A549 (cell line): ENCODE data around the gene NRG4. TPM values are rescaled to one million over a fixed set of nuclear protein-coding genes. Genes with fewer than 3 reads are reported as not detected.
"Not testable (repeated sequence)": the region's sequence is repeated elsewhere in the genome, so short reads cannot be mapped to it uniquely, and the experiment has no call there.

ENCODE experiments used
- ATAC-seq, 2 experiments: fragments of 200-7000 bp in 1 of 2; fragments of >200 bp in 1 of 2; cut with Nextera tagmentation in 1 of 2; cut with Tn5 transposase in 1 of 2; 3 replicates each; pipeline versions ENCODE4 v1.8.0 to v1.9.1; 2018 to 2020; ENCODE audit warnings: mild to moderate bottlenecking in 1 of 2, moderate library complexity in 1 of 2
- CTCF ChIA-PET: fragments of 300-600 bp; sonication (Branson Sonifier 250); formaldehyde crosslinking; extraction: SDS; loops from one replicate; lab custom pipeline; 2021; ENCODE audit warnings: antibody characterized with exemption, inconsistent platforms; lab: Yijun Ruan, JAX
- POLR2A ChIA-PET: fragments of 350-600 bp; formaldehyde crosslinking; extraction: SDS; loops from one replicate; lab custom pipeline; 2021; ENCODE audit warnings: antibody characterized with exemption, inconsistent platforms; lab: Yijun Ruan, JAX
- DNase-seq, 2 experiments: peaks; one replicate each; pipeline versions ENCODE4 v3.0.0 to v3.0.0-alpha.2; 2011 to 2016; ENCODE audit warnings: low read depth in 1 of 2, low spot score in 1 of 2
- FAIRE-seq: peaks from 2 replicates; lab custom pipeline; 2011; peaks lifted over from hg19 to GRCh38; lab: Jason Lieb, UNC
- H3K27ac ChIP-seq, 2 experiments: fragments of >200 bp; sonication (Bioruptor Twin); formaldehyde crosslinking; 3 replicates each; pipeline ENCODE4 v1.5.1; 2016 to 2017
- H3K4me1 ChIP-seq: fragments of >200 bp; sonication (Bioruptor Twin); formaldehyde crosslinking; 3 replicates; pipeline ENCODE4 v1.6.1; 2016
- H3K4me2 ChIP-seq: fragments of >200 bp; sonication (Bioruptor Twin); formaldehyde crosslinking; 3 replicates; pipeline ENCODE4 v1.6.1; 2016
- H3K4me3 ChIP-seq: fragments of >200 bp; sonication (Bioruptor Twin); formaldehyde crosslinking; 3 replicates; pipeline ENCODE4 v1.5.1; 2016
- H3K9me3 ChIP-seq: fragments of >200 bp; sonication (Bioruptor Twin); formaldehyde crosslinking; 3 replicates; pipeline ENCODE4 v1.6.1; 2016
- BCL3 ChIP-seq: fragments of >200 bp; sonication (Bioruptor Twin); formaldehyde crosslinking; IDR thresholded peaks from 3 replicates; pipeline ENCODE4 v1.6.1; 2016
- BHLHE40 ChIP-seq: IDR thresholded peaks from 2 replicates; pipeline ENCODE4 v1.6.1; 2012; ENCODE audit warnings: low read depth, low read length, inconsistent platforms
- CHD2 ChIP-seq: fragments of 150-350 bp; IDR thresholded peaks from 2 replicates; pipeline ENCODE4 v1.6.1; 2014; ENCODE audit warnings: low read length; ENCODE audit not compliant: partially characterized antibody
- EHF ChIP-seq: fragments of 250-450 bp; sonication (Bioruptor Pico); IDR thresholded peaks from 2 replicates; pipeline ENCODE4 v1.5.0; 2020; ENCODE audit warnings: mild to moderate bottlenecking
- FOSB ChIP-seq: fragments of 250-450 bp; sonication (Bioruptor Pico); IDR thresholded peaks from 2 replicates; pipeline ENCODE4 v1.5.0; 2020; ENCODE audit warnings: mild to moderate bottlenecking, moderate library complexity
- FOSL2 ChIP-seq, 2 experiments: fragments of 450-650 bp in 1 of 2; fragments of >200 bp in 1 of 2; sonication (Bioruptor Twin) in 1 of 2; formaldehyde crosslinking; IDR thresholded peaks; 2 replicates each; pipeline versions ENCODE4 v1.5.0 to v1.6.1; 2016 to 2020; ENCODE audit warnings: mild to moderate bottlenecking in 1 of 2, moderate library complexity in 1 of 2
- FOXS1 ChIP-seq: fragments of 250-450 bp; sonication (Bioruptor Pico); IDR thresholded peaks from 2 replicates; pipeline ENCODE4 v1.5.0; 2020; ENCODE audit warnings: mild to moderate bottlenecking, moderate library complexity
- HDAC2 ChIP-seq: fragments of 200-600 bp; sonication (generic); IDR thresholded peaks from 2 replicates; pipeline ENCODE4 v1.6.1; 2016
- HMGXB4 ChIP-seq: fragments of 250-450 bp; sonication (Bioruptor Pico); IDR thresholded peaks from 2 replicates; pipeline ENCODE4 v1.5.0; 2021; ENCODE audit warnings: mild to moderate bottlenecking, moderate library complexity, borderline replicate concordance
- MYC ChIP-seq: IDR thresholded peaks from 2 replicates; pipeline ENCODE4 v1.6.1; 2012; ENCODE audit warnings: mild to moderate bottlenecking, inconsistent platforms, low read length, improper control_type of control experiment, borderline replicate concordance
- NR3C1 ChIP-seq: fragments of >200 bp; sonication (Bioruptor Twin); formaldehyde crosslinking; IDR thresholded peaks from 3 replicates; pipeline ENCODE4 v1.6.1; 2017
- RNF2 ChIP-seq: fragments of 200-600 bp; sonication (generic); IDR thresholded peaks from 2 replicates; pipeline ENCODE4 v1.6.1; 2016; ENCODE audit warnings: low read depth, mild to moderate bottlenecking, antibody characterized with exemption, moderate library complexity, borderline replicate concordance
- TFCP2L1 ChIP-seq: fragments of 250-450 bp; sonication (Bioruptor Pico); IDR thresholded peaks from 2 replicates; pipeline ENCODE4 v1.5.0; 2021; ENCODE audit warnings: mild to moderate bottlenecking
- USF2 ChIP-seq: fragments of 450-650 bp; IDR thresholded peaks from 2 replicates; pipeline ENCODE4 v1.6.1; 2014; ENCODE audit warnings: antibody characterized with exemption
- ZC3H11A ChIP-seq: fragments of 450-650 bp; IDR thresholded peaks from 2 replicates; pipeline ENCODE4 v1.6.1; 2014; ENCODE audit warnings: antibody characterized with exemption, mild to moderate bottlenecking
- ZFP36 ChIP-seq: fragments of 450-650 bp; IDR thresholded peaks from 2 replicates; pipeline ENCODE4 v1.6.1; 2014; ENCODE audit warnings: borderline replicate concordance; ENCODE audit not compliant: partially characterized antibody
- WGBS: methylation state at CpG from one replicate; pipeline ENCODE4 v1.1.6; 2017; ENCODE audit errors: missing lambda C conversion rate; 5-methylcytosine and 5-hydroxymethylcytosine counted together
- polyA plus RNA-seq, 4 experiments: library from polyadenylated mRNA; depleted of rRNA in 3 of 4; stranded (reverse); fragments of >200 nt; fragmentation: RNase III in 1 of 4; extraction: RNeasy Plus Mini Kit Qiagen cat#74134 plus additional on column Dnase treatment in 1 of 4; gene quantifications; 2 replicates in 3 of 4; 3 replicates in 1 of 4; pipeline ENCODE4 v1.2.3, GENCODE V29; 2011 to 2017

NRG4 gene
- polyA plus RNA-seq, 2 of the 4 experiments (the other 2 are of a cell fraction): 0.56 to 9.2 TPM

GRCh38 chr15:76024021-76024768, 12.0 kb upstream of the NRG4 start:
- ChIA-PET CTCF (interaction anchor here (1.0 to 1.6 kb wide), 5 partner anchors 9 to 126 kb away, joined by 3 to 5 read pairs (median 4); no protein-coding TSS in a partner anchor), POLR2A (no interaction called here)
- FAIRE-seq (no peak), DNase-seq (no peak), ATAC-seq (no peak)
- no peak for TF ChIP-seq MYC
- TF ChIP-seq HDAC2: no peak
- no peak for TF ChIP-seq FOXS1
- TF ChIP-seq TFCP2L1: no peak
- no peak for TF ChIP-seq NR3C1
- no peak for TF ChIP-seq BCL3
- no peak for TF ChIP-seq ZC3H11A
- TF ChIP-seq CHD2: no peak
- Histone ChIP-seq H3K4me3 (no peak overlapping the region), H3K4me2 (no peak overlapping the region), H3K9me3 (peaks cover 27% of the 10 kb centered on the region), H3K4me1 (no peaks in the 10 kb centered on the region), H3K27ac (no peak overlapping the region)
- 46% methylated on average over 4 of the region's 4 CpGs for WGBS

- 92% methylated on average over 4 of the region's 4 CpGs for WGBS
- H3K4me2 ChIP-seq, H3K4me3 ChIP-seq, H3K27ac ChIP-seq, DNase-seq, FAIRE-seq, H3K4me1 ChIP-seq, POLR2A ChIA-PET, H3K9me3 ChIP-seq, ATAC-seq: not testable (repeated sequence)
- CTCF ChIA-PET: interaction anchor here (1.0 kb wide), 1 partner anchor 9 kb away, joined by 3 read pairs; no protein-coding TSS in a partner anchor
Observed at GRCh38 chr15:76013470-76013869, 1.2 kb upstream of the NRG4 start.

- 85% methylated on average over 2 of the region's 2 CpGs for WGBS
- CTCF ChIA-PET: interaction anchor here (1.0 to 1.2 kb wide), 2 partner anchors 13 to 129 kb away, joined by 3 read pairs; no protein-coding TSS in a partner anchor
- Histone ChIP-seq H3K4me3 (no peak overlapping the region), H3K4me1 (peaks cover 4% of the 10 kb centered on the region; the same call in 1 of the 3 replicates), H3K4me2 (no peak overlapping the region), H3K27ac (no peak overlapping the region), H3K9me3 (no peaks in the 10 kb centered on the region)
- POLR2A ChIA-PET: no interaction called here
- peak; percentile 18 for FAIRE-seq
- no peak for ATAC-seq
- TF ChIP-seq HMGXB4 (CRISPR knock-in tag): no peak
- TF ChIP-seq FOSL2 (IDR thresholded peaks at IDR 0.05): no peak
- TF ChIP-seq FOSL2 (CRISPR knock-in tag; IDR thresholded peaks at IDR 0.05): no peak
- TF ChIP-seq BHLHE40: no peak
- no peak for TF ChIP-seq RNF2
- TF ChIP-seq ZFP36: no peak
- TF ChIP-seq FOSB (CRISPR knock-in tag): no peak
- TF ChIP-seq EHF (CRISPR knock-in tag): no peak
- TF ChIP-seq NR3C1: no peak
- TF ChIP-seq USF2: no peak
- no peak for DNase-seq
Observed at GRCh38 chr15:76010613-76011012, 1.6 kb downstream of the NRG4 start.
